Mesodermal cell (in vitro differentiated cells): ENCODE data around the gene MUC20.

ENCODE experiments used
- H3K27ac ChIP-seq: 2 replicates; pipeline ENCODE4 v1.7.0; 2013; ENCODE audit warnings: mild to moderate bottlenecking, low read depth, low read length, moderate library complexity; ENCODE audit not compliant: severe bottlenecking
- H3K36me3 ChIP-seq: 2 replicates; pipeline ENCODE4 v1.7.1; 2013; ENCODE audit warnings: mild to moderate bottlenecking, low read length, moderate library complexity; ENCODE audit not compliant: control insufficient read depth, insufficient read depth
- H3K4me1 ChIP-seq: one replicate; pipeline ENCODE4 v1.7.1; 2013; ENCODE audit warnings: mild to moderate bottlenecking, low read length; ENCODE audit not compliant: insufficient read depth, control insufficient read depth, poor library complexity, severe bottlenecking
- H3K4me3 ChIP-seq: 2 replicates; pipeline ENCODE4 v1.7.0; 2013; ENCODE audit warnings: low read length, control low read depth, mild to moderate bottlenecking; ENCODE audit not compliant: insufficient read depth, poor library complexity, severe bottlenecking; ENCODE audit errors: extremely low read depth
- H3K9me3 ChIP-seq: 2 replicates; pipeline ENCODE4 v1.7.1; 2013; ENCODE audit warnings: mild to moderate bottlenecking, low read length, moderate library complexity; ENCODE audit not compliant: control insufficient read depth
- WGBS, 2 experiments: methylation state at CpG; one replicate each; pipeline ENCODE4 v1.1.5; 2013; ENCODE audit warnings: missing lambda C conversion rate in 2 of 2; ENCODE audit not compliant: insufficient coverage in 2 of 2; 5-methylcytosine and 5-hydroxymethylcytosine counted together

The MUC20 gene

GRCh38 chr3:195752546-195753331 lies 32.0 kb downstream of the MUC20 start:
- H3K4me3 ChIP-seq, result no peak overlapping the region
- 86 to 94% methylated on average over 17 to 21 of the region's 26 CpGs for WGBS, 2 experiments
- no peak overlapping the region for H3K27ac ChIP-seq
- H3K36me3 ChIP-seq, result no peaks in the 10 kb centered on the region
- no peaks in the 10 kb centered on the region for H3K9me3 ChIP-seq
- H3K4me1 ChIP-seq, result no peaks in the 10 kb centered on the region

GRCh38 chr3:195753581-195753980 lies 32.8 kb downstream of the MUC20 start:
- Histone ChIP-seq H3K27ac (no peak overlapping the region), H3K4me3 (no peak overlapping the region), H3K4me1 (no peaks in the 10 kb centered on the region), H3K36me3 (no peaks in the 10 kb centered on the region), H3K9me3 (no peaks in the 10 kb centered on the region)
- WGBS, 2 experiments, result 78 to 90% methylated on average over 9 to 12 of the region's 14 CpGs

- Histone ChIP-seq H3K4me1 (no peaks in the 10 kb centered on the region), H3K9me3 (no peaks in the 10 kb centered on the region), H3K27ac (no peak overlapping the region), H3K36me3 (no peaks in the 10 kb centered on the region), H3K4me3 (no peak overlapping the region)
- WGBS, 2 experiments, result 89 to 93% methylated on average over 18 to 19 of the region's 19 CpGs
Observed at GRCh38 chr3:195754141-195754540, 33.4 kb downstream of the MUC20 start.

- WGBS, 2 experiments, result 91 to 95% methylated on average over 7 of the region's 7 CpGs
- H3K36me3 ChIP-seq, result no peaks in the 10 kb centered on the region
- no peaks in the 10 kb centered on the region for H3K4me1 ChIP-seq
- no peak overlapping the region for H3K27ac ChIP-seq
- no peaks in the 10 kb centered on the region for H3K9me3 ChIP-seq
- no peak overlapping the region for H3K4me3 ChIP-seq
Observed at GRCh38 chr3:195754906-195755305, 34.1 kb downstream of the MUC20 start.

- H3K4me1 ChIP-seq, result no peaks in the 10 kb centered on the region
- WGBS, 2 experiments, result 82 to 89% methylated on average over 1 of the region's 7 CpGs
- no peaks in the 10 kb centered on the region for H3K9me3 ChIP-seq
- no peak overlapping the region for H3K27ac ChIP-seq
- no peaks in the 10 kb centered on the region for H3K36me3 ChIP-seq
- no peak overlapping the region for H3K4me3 ChIP-seq
Observed at GRCh38 chr3:195755391-195755790, 34.6 kb downstream of the MUC20 start.

- no peaks in the 10 kb centered on the region for H3K4me1 ChIP-seq
Observed at GRCh38 chr3:195755791-195756676, 35.3 kb downstream of the MUC20 start.

GRCh38 chr3:195757438-195757770 lies 36.6 kb downstream of the MUC20 start:
- Histone ChIP-seq H3K4me1 (no peaks in the 10 kb centered on the region), H3K36me3 (no peaks in the 10 kb centered on the region), H3K9me3 (no peaks in the 10 kb centered on the region), H3K4me3 (no peak overlapping the region), H3K27ac (no peak overlapping the region)
- WGBS, 2 experiments, result 82 to 88% methylated on average over 7 to 8 of the region's 8 CpGs

More at GRCh38 chr3:195755791-195756676, 35.3 kb downstream of the MUC20 start:
- Histone ChIP-seq H3K36me3 (no peaks in the 10 kb centered on the region), H3K9me3 (no peaks in the 10 kb centered on the region), H3K27ac (no peak overlapping the region), H3K4me3 (no peak overlapping the region)
- WGBS, 2 experiments, result 88 to 89% methylated on average over 4 to 5 of the region's 16 CpGs

GRCh38 chr3:195757827-195758226 lies 37.0 kb downstream of the MUC20 start:
- no peaks in the 10 kb centered on the region for H3K9me3 ChIP-seq
- H3K36me3 ChIP-seq, result no peaks in the 10 kb centered on the region
- H3K4me3 ChIP-seq, result no peak overlapping the region
- H3K27ac ChIP-seq, result no peak overlapping the region
- H3K4me1 ChIP-seq, result no peaks in the 10 kb centered on the region
- 83 to 93% methylated on average over 10 of the region's 10 CpGs for WGBS, 2 experiments

GRCh38 chr3:195758721-195759353 lies 38.1 kb downstream of the MUC20 start:
- Histone ChIP-seq H3K27ac (no peak overlapping the region), H3K4me3 (no peak overlapping the region), H3K9me3 (no peaks in the 10 kb centered on the region), H3K36me3 (no peaks in the 10 kb centered on the region), H3K4me1 (no peaks in the 10 kb centered on the region)
- WGBS, 2 experiments, result 87 to 88% methylated on average over 16 of the region's 19 CpGs

GRCh38 chr3:195760345-195761122 lies 39.8 kb downstream of the MUC20 start:
- Histone ChIP-seq H3K27ac (no peak overlapping the region), H3K36me3 (no peaks in the 10 kb centered on the region), H3K4me3 (no peak overlapping the region), H3K4me1 (no peaks in the 10 kb centered on the region), H3K9me3 (no peaks in the 10 kb centered on the region)
- WGBS, 2 experiments, result 89 to 90% methylated on average over 23 to 24 of the region's 24 CpGs
